MCF 10A (cell line): ENCODE measurements around the gene RSPH3. TPM values are rescaled to one million over a fixed set of nuclear protein-coding genes. Genes with fewer than 3 reads are reported as not detected.

Experiments used
- BruUV-seq: library from RNA; stranded (reverse); fragments of 400-500 nt; replicated peaks from 2 replicates; lab custom pipeline; 2021; lab: Mats Ljungman, UMichigan
- CTCF ChIA-PET: fragments of 300-600 bp; sonication (Branson Sonifier 250); formaldehyde crosslinking; extraction: SDS; loops from one replicate; lab custom pipeline; 2021; ENCODE audit warnings: antibody characterized with exemption, inconsistent platforms; lab: Yijun Ruan, JAX
- POLR2A ChIA-PET: fragments of 300-600, 350-650 bp; sonication (Branson Sonifier 250); formaldehyde crosslinking; extraction: SDS; loops from one replicate; lab custom pipeline; 2020; ENCODE audit warnings: antibody characterized with exemption, inconsistent platforms; lab: Yijun Ruan, JAX
- DNase-seq: peaks from one replicate; pipeline ENCODE4 v3.0.0-alpha.2; 2018; ENCODE audit not compliant: unreplicated experiment
- H3K27ac Mint-ChIP-seq: one replicate; pipeline ENCODE4 v1.8.0; 2022; ENCODE audit warnings: mild to moderate bottlenecking, low read depth, mixed read lengths; ENCODE audit not compliant: unreplicated experiment
- H3K27me3 Mint-ChIP-seq: one replicate; pipeline ENCODE4 v1.8.0; 2022; ENCODE audit warnings: mixed read lengths; ENCODE audit not compliant: insufficient read depth, unreplicated experiment
- H3K36me3 Mint-ChIP-seq: one replicate; pipeline ENCODE4 v1.8.0; 2022; ENCODE audit warnings: mild to moderate bottlenecking, moderate library complexity, mixed read lengths; ENCODE audit not compliant: insufficient read depth, unreplicated experiment
- H3K4me1 Mint-ChIP-seq: one replicate; pipeline ENCODE4 v1.8.0; 2022; ENCODE audit warnings: mixed read lengths; ENCODE audit not compliant: insufficient read depth, unreplicated experiment
- H3K4me3 Mint-ChIP-seq: one replicate; pipeline ENCODE4 v1.8.0; 2022; ENCODE audit warnings: mild to moderate bottlenecking, moderate library complexity, mixed read lengths; ENCODE audit not compliant: unreplicated experiment
- H3K9me3 Mint-ChIP-seq: one replicate; pipeline ENCODE4 v1.8.0; 2022; ENCODE audit warnings: mixed read lengths; ENCODE audit not compliant: unreplicated experiment
- intact Hi-C: fragments of 100-400 bp; cut with micrococcal nuclease; formaldehyde crosslinking; loops from 2 replicates; pipeline ENCODE4 v1.14.1; 2022
- total RNA-seq: library from RNA; stranded (reverse); gene quantifications from 2 replicates; pipeline ENCODE4 v1.2.3, GENCODE V29; 2022
- TF ChIP-seq, protein P1 (sequence below): fragments of 200-600 bp; IDR thresholded peaks from one replicate; pipeline ENCODE4 v1.8.0; 2022; ENCODE audit warnings: antibody characterized with exemption, mild to moderate bottlenecking; ENCODE audit not compliant: unreplicated experiment

The RSPH3 gene
- total RNA-seq, 1 experiment from 2014 or later = 13.1 TPM

DNA sequence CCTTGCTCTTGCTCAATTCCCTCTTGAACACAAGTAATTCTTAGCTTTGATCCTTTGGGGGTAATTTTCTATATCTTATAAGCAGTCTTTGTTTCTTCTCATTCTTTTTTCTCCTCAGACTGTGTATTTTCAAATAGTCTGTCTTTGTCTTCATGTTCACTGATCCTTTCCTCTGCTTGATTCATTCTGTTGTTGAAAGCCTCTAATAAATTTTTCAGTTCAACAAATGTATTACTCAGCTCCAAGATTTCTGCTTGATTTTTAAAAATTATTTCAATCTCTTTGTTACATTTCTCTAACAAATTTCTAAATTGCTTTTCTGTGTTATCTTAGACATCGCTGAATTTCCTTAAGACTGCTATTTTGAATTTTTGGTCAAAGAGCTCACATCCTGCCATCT lies 11.5 kb downstream of the RSPH3 start:
- CTCF ChIA-PET = interaction anchor here (0.6 to 1.6 kb wide), 7 partner anchors 17 to 606 kb away, joined by 3 to 7 read pairs (median 4); no protein-coding TSS in a partner anchor

DNA sequence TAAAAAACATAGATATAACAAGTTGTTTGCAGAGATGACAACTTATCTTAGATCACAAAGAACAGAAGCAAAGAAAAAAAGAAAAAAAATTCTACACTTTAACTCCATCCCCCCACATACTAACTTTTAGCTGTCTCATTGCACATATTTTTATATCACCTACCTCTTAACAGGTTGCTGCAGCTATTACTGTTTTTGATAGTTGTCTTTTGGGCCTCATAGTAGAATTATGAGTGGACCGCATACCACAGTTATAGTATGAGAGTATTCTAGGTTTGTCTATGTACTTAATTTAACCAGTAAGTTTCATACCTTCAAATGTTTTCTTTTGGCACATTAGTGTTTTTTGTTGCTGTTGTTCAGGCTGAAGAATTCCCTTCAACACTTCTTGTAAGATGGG lies 12.3 kb downstream of the RSPH3 start:
- Mint-ChIP-seq H3K4me3 (no peak overlapping the region), H3K36me3 (peaks cover 22% of the 10 kb centered on the region), H3K9me3 (no peaks in the 10 kb centered on the region), H3K27me3 (no peaks in the 10 kb centered on the region), H3K27ac (no peak overlapping the region), H3K4me1 (peaks cover 16% of the 10 kb centered on the region)
- BruUV-seq = no TSS peak
- CTCF ChIA-PET = interaction anchor here (0.6 to 1.6 kb wide), 5 partner anchors 13 to 284 kb away, joined by 3 to 7 read pairs (median 3); no protein-coding TSS in a partner anchor
- no peak for DNase-seq
- intact Hi-C loops = no loop called here
- TF ChIP-seq, protein P1, sequence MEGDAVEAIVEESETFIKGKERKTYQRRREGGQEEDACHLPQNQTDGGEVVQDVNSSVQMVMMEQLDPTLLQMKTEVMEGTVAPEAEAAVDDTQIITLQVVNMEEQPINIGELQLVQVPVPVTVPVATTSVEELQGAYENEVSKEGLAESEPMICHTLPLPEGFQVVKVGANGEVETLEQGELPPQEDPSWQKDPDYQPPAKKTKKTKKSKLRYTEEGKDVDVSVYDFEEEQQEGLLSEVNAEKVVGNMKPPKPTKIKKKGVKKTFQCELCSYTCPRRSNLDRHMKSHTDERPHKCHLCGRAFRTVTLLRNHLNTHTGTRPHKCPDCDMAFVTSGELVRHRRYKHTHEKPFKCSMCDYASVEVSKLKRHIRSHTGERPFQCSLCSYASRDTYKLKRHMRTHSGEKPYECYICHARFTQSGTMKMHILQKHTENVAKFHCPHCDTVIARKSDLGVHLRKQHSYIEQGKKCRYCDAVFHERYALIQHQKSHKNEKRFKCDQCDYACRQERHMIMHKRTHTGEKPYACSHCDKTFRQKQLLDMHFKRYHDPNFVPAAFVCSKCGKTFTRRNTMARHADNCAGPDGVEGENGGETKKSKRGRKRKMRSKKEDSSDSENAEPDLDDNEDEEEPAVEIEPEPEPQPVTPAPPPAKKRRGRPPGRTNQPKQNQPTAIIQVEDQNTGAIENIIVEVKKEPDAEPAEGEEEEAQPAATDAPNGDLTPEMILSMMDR = no peak
- POLR2A ChIA-PET = interaction anchor here (0.6 to 1.0 kb wide), 2 partner anchors 198 to 220 kb away, joined by 3 to 4 read pairs; no protein-coding TSS in a partner anchor

More for the DNA sequence above, 11.5 kb downstream of the RSPH3 start:
- no TSS peak for BruUV-seq
- peaks cover 28% of the 10 kb centered on the region for H3K36me3 Mint-ChIP-seq
- intact Hi-C loops = no loop called here
- POLR2A ChIA-PET = no interaction called here
- TF ChIP-seq, protein P1 = no peak
- no peaks in the 10 kb centered on the region for H3K9me3 Mint-ChIP-seq
- no peaks in the 10 kb centered on the region for H3K27me3 Mint-ChIP-seq
- H3K4me3 Mint-ChIP-seq = no peak overlapping the region
- H3K4me1 Mint-ChIP-seq = peaks cover 16% of the 10 kb centered on the region
- no peak for DNase-seq
- H3K27ac Mint-ChIP-seq = no peak overlapping the region

GRCh38 chr6:158978757-158979156 lies 21.2 kb downstream of the RSPH3 start:
- DNase-seq = peak; percentile 76
- Mint-ChIP-seq H3K4me3 (no peak overlapping the region), H3K27ac (no peak overlapping the region), H3K9me3 (peaks cover 6% of the 10 kb centered on the region), H3K36me3 (peaks cover 65% of the 10 kb centered on the region), H3K27me3 (no peaks in the 10 kb centered on the region), H3K4me1 (no peaks in the 10 kb centered on the region)
- BruUV-seq = no TSS peak
- CTCF ChIA-PET = interaction anchor here (1.0 to 1.9 kb wide), 2 partner anchors 272 to 275 kb away, joined by 3 to 5 read pairs; no protein-coding TSS in a partner anchor
- POLR2A ChIA-PET = interaction anchor here (0.6 to 0.7 kb wide), 2 partner anchors 161 to 271 kb away, joined by 3 read pairs; no protein-coding TSS in a partner anchor
- TF ChIP-seq, protein P1 = no peak
- intact Hi-C loops = no loop called here

DNA sequence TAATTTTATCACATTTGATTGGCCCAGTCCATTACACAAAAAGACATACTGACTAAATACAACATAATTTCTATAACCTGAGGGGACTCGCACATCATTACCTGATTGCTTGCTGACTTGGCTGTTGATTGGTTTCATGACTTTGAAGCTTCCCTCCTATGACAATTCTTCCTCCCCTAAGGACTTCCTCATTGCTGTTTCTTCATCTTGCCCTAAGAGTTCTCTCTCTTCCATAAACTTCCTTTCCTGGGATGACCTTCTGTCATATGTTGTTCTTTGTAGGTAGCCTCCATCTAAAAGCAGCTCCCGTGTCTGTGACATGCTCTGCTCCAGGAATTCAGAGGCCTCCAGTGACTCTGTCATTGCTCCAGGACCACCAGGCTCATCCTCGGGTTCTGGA lies 22.6 kb downstream of the RSPH3 start:
- ChIA-PET CTCF (interaction anchor here (0.6 to 8.1 kb wide), 4 partner anchors 126 to 926 kb away, joined by 3 to 87 read pairs (median 4); no protein-coding TSS in a partner anchor), POLR2A (no interaction called here)
- no TSS peak for BruUV-seq
- Mint-ChIP-seq H3K36me3 (peaks cover 66% of the 10 kb centered on the region), H3K27me3 (no peaks in the 10 kb centered on the region), H3K4me3 (no peak overlapping the region), H3K9me3 (peaks cover 6% of the 10 kb centered on the region), H3K4me1 (no peaks in the 10 kb centered on the region), H3K27ac (no peak overlapping the region)
- TF ChIP-seq, protein P1 = no peak
- DNase-seq = no peak
- intact Hi-C loops = no loop called here
